ENCODE results near the gene HAGHL. TPM values are rescaled to one million over a fixed set of nuclear protein-coding genes. Genes with fewer than 3 reads are reported as not detected.

The HAGHL gene
- total RNA-seq, 6 experiments from 2014 or later, result 0.83 to 2.5 (median 1.3) TPM

DNA sequence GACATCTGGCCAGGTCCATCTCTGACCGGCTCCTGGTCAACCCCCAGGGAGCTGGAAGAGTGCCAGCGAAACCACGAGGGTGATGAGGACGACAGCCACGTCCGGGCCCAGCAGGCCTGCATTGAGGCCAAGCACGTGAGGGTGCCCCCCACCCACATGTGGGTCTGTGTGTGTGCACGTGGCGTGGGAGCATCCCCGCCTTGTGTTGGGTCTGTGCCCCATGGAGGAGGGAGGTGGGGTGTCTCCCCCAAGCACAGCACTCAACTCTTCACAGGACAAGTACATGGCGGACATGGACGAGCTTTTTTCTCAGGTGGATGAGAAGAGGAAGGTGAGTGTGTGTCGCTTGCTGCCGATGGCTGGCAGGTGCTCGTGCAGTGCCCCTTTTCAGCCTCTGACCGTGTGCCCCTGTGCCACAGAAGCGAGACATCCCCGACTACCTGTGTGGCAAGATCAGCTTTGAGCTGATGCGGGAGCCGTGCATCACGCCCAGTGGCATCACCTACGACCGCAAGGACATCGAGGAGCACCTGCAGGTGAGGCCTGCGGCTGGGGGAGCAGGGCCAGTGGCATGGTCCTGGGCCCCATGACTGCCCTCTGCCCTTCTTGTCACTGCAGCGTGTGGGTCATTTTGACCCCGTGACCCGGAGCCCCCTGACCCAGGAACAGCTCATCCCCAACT, 45.0 kb upstream of the HAGHL start:
- DNase-seq, result no peak
- H3K27ac ChIP-seq, result no peak overlapping the region
- peaks cover 0 to 41% (median 13%) of the 10 kb centered on the region in 4 donors for H3K4me1 ChIP-seq
- H3K36me3 ChIP-seq, result peaks cover 0 to 20% (median 7%) of the 10 kb centered on the region in 4 donors
- peak overlapping the region in 2 of 3 donors; percentile 62 to 77 for H3K4me3 ChIP-seq
- no peak for TF ChIP-seq POLR2A (IDR thresholded peaks at IDR 0.05)
- H3K9me3 ChIP-seq, result no peaks in the 10 kb centered on the region
- ATAC-seq, result no peak
- 42% methylated on average over 8 of the region's 28 CpGs for WGBS (ENCODE audit: insufficient coverage, low coverage, low lambda C conversion rate, missing lambda C conversion rate)
- intact Hi-C loops (cut with DNase I), result no loop called here
- H3K27me3 ChIP-seq, result no peaks in the 10 kb centered on the region

DNA sequence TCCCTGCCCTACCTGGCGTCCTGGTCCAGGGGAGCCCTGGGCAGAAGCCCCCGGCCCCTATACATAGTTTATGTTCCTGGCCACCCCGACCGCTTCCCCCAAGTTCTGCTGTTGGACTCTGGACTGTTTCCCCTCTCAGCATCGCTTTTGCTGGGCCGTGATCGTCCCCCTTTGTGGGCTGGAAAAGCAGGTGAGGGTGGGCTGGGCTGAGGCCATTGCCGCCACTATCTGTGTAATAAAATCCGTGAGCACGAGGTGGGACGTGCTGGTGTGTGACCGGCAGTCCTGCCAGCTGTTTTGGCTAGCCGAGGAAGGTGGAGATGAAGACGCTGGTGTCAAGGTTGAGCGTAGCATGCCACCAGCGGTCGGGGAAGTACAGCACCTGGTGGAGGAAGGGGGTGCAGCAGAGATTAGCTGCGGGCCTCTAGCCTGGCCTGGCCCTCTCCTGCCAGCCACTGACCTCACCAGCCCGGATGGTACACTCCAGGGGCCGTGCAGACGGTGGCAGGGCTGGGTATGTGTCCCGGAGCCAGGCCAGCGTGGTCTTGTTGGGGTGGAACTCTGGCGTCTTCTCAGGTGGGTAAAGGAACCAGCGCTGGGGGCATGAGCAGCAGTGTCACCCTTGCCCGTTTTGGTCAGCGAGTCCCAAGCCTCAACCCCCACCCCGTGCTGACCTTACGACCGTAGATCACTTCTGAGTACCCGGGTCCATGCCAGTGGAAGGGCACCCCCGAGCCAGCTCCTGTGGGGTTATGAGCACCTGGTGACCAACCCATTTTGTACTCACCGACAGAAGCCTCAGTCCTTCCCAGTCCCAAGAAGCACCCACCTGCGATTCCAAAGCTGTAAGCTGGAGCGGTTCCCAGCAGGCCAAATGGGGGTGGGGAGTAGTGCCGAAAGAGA, 44.2 kb upstream of the HAGHL start:
- peaks cover 0 to 41% (median 13%) of the 10 kb centered on the region in 4 donors for H3K4me1 ChIP-seq

DNA sequence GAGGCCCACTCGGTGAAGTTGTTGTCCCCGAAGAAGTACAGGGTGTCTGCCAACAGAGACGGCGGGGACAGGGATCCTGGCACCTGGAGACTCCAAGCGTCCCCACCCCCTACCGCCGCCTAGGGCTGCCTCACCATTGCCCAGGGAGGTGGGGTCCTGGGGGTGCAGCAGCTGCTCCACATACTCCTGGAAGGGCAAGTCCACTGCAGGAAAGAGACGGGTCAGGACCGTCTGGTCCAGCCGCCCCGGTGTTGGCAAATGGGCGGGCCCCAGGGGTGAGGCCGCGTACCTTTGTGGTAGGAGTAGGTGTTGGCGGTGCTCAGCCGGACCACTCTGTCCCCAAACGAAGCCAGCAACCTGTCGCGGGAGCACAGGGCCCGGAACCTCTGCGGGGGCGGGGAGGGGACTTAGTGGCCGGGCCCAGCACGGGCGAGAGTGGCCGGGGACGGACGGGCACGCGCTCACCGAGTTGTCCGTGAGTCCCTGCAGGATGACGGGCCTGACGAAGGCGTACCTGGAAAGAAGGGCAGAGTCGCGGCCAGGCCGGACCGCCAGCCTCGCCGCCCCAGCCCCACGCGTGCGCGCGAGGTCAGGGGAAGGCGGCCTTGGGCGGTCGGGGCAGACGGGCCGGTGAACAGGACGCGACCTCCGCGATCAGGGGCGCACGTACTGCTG, 43.4 kb upstream of the HAGHL start:
- peaks cover 0 to 21% (median 7%) of the 10 kb centered on the region in 4 donors for H3K36me3 ChIP-seq
- H3K4me1 ChIP-seq, result peaks cover 0 to 40% (median 14%) of the 10 kb centered on the region in 4 donors
- intact Hi-C loops (cut with DNase I), result no loop called here
- ATAC-seq (no peak), DNase-seq (peak in 1 of 3 donors; percentile 60)
- peak overlapping the region in 2 of 3 donors; percentile 32 to 36 for H3K27ac ChIP-seq
- no peaks in the 10 kb centered on the region for H3K9me3 ChIP-seq
- no peaks in the 10 kb centered on the region for H3K27me3 ChIP-seq
- no peak for TF ChIP-seq POLR2A (IDR thresholded peaks at IDR 0.05)
- TF ChIP-seq, protein P1, sequence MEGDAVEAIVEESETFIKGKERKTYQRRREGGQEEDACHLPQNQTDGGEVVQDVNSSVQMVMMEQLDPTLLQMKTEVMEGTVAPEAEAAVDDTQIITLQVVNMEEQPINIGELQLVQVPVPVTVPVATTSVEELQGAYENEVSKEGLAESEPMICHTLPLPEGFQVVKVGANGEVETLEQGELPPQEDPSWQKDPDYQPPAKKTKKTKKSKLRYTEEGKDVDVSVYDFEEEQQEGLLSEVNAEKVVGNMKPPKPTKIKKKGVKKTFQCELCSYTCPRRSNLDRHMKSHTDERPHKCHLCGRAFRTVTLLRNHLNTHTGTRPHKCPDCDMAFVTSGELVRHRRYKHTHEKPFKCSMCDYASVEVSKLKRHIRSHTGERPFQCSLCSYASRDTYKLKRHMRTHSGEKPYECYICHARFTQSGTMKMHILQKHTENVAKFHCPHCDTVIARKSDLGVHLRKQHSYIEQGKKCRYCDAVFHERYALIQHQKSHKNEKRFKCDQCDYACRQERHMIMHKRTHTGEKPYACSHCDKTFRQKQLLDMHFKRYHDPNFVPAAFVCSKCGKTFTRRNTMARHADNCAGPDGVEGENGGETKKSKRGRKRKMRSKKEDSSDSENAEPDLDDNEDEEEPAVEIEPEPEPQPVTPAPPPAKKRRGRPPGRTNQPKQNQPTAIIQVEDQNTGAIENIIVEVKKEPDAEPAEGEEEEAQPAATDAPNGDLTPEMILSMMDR (IDR thresholded peaks at IDR 0.05), result no peak
- 41% methylated on average over 5 of the region's 57 CpGs for whole genome bisulfite sequencing (ENCODE audit: insufficient coverage, low coverage, low lambda C conversion rate, missing lambda C conversion rate)
- peak overlapping the region; percentile 47 to 84 (median 68) for H3K4me3 ChIP-seq

More for the DNA sequence above, 44.2 kb upstream of the HAGHL start:
- Histone ChIP-seq H3K27ac (no peak overlapping the region), H3K27me3 (no peaks in the 10 kb centered on the region), H3K9me3 (no peaks in the 10 kb centered on the region), H3K36me3 (peaks cover 0 to 21% (median 7%) of the 10 kb centered on the region in 4 donors), H3K4me3 (peak overlapping the region in 1 of 3 donors; percentile 84)
- ATAC-seq (no peak), DNase-seq (peak in 1 of 3 donors; percentile 56)
- intact Hi-C loops (cut with DNase I), result no loop called here
- WGBS (ENCODE audit: insufficient coverage, low coverage, low lambda C conversion rate, missing lambda C conversion rate), result 59% methylated on average over 13 of the region's 36 CpGs
- no peak for TF ChIP-seq POLR2A (IDR thresholded peaks at IDR 0.05)
- TF ChIP-seq, protein P1 (IDR thresholded peaks at IDR 0.05), result no peak

DNA sequence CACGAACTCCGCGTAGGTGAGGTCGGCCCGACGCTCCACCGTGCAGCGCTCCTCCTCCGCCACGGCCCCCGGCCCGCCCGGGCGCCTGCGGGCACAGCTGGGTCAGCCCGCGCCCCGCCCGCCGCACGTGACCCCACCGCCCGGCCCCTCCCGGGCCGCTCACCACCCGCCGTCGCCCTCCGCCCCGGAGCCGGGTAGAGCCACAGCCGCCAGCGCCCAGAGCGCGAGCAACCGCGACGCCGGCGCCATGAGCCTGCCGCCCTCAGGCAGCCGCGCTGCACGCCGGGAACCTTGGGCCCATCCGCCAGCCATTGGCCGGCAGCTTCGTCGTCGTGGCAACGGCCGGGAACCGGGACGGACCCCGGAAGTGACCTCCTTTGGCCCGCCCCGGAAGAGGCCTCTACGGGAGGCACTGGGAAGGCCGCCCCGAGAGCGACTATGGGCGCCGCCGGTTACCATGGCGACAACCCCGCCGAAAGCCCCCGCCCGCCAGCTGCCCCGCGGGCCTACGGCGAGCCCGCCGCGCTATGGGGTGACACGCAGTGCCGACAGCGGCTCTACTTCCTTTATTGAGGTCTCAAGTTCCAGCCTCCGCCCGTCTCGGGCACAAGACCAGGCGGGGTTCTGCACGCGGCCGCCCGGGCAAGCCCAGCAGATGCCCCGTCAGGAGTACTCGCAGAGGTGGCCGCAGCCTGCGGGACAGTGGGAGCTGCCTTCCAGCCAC, 42.7 kb upstream of the HAGHL start, which contains the start of gene JMJD8:
TSS of gene JMJD8 (minus strand) at position 264 of the 724 bp plus-strand sequence. CDS start at position 249, 15 bp downstream.
- intact Hi-C loops (cut with DNase I), result no loop called here
- ATAC-seq, result peak; percentile 60 to 71 (median 66)

More for the DNA sequence above, 42.7 kb upstream of the HAGHL start, which contains the start of gene JMJD8:
- peak; percentile 63 for TF ChIP-seq POLR2A (IDR thresholded peaks at IDR 0.05)
- TF ChIP-seq, protein P1 (IDR thresholded peaks at IDR 0.05), result no peak
- H3K27ac ChIP-seq, result peak within 1 kb of the TSS; percentile 32 to 40 (median 36)
- H3K36me3 ChIP-seq, result peaks cover 0 to 21% (median 7%) of the 10 kb centered on the region in 4 donors
- H3K4me3 ChIP-seq, result peak within 1 kb of the TSS; percentile 47 to 84 (median 68)
- H3K9me3 ChIP-seq, result no peaks in the 10 kb centered on the region
- WGBS (ENCODE audit: insufficient coverage, low coverage, low lambda C conversion rate, missing lambda C conversion rate), result 0% methylated on average over 3 of the region's 91 CpGs
- H3K27me3 ChIP-seq, result no peaks in the 10 kb centered on the region
- peaks cover 0 to 41% (median 17%) of the 10 kb centered on the region in 4 donors for H3K4me1 ChIP-seq
- peak; percentile 98 for DNase-seq
